BE2C (cell line): ENCODE measurements around the gene TGFBR2.

Experiments
- DNase-seq: peaks from one replicate; pipeline ENCODE4 v3.0.0-alpha.2; 2020
- H3K27me3 ChIP-seq: fragments of 250-450 bp; sonication (Bioruptor Pico); 2 replicates; pipeline ENCODE4 v1.5.1; 2020; ENCODE audit warnings: mild to moderate bottlenecking
- H3K36me3 ChIP-seq: fragments of 250-450 bp; sonication (Bioruptor Pico); 2 replicates; pipeline ENCODE4 v1.5.1; 2020; ENCODE audit warnings: mild to moderate bottlenecking
- H3K4me1 ChIP-seq: fragments of 250-450 bp; sonication (Bioruptor Pico); 2 replicates; pipeline ENCODE4 v1.5.1; 2020
- H3K4me3 ChIP-seq: 2 replicates; pipeline ENCODE4 v1.5.1; 2011; ENCODE audit warnings: low read depth, low read length
- H3K9me3 ChIP-seq: fragments of 250-450 bp; sonication (Bioruptor Pico); 2 replicates; pipeline ENCODE4 v1.5.1; 2020
- TF ChIP-seq, protein P1 (sequence below): IDR thresholded peaks from 2 replicates; pipeline ENCODE4 v1.5.1; 2012; ENCODE audit warnings: mild to moderate bottlenecking, low read depth, low read length

Gene TGFBR2

DNA sequence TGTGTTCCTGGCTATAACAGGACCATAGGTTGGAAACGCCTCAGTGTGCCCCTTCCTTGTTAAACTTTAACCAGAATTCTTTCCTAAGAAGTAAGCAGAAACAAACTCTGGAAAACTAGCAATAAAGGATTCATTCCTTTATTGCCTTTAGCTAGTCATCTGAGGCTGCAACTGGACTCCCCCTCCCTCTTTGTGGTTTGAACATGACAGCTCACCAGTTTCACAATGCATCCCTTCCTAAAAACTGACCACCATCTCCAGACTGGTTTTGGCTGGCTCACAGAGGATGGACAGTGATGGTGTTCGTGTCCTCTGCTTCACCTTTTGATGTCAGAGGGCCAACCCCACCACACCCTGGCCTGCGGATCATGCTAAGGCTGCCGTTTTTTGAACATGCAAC, 27.9 kb upstream of the TGFBR2 start:
- H3K27me3 ChIP-seq, result no peaks in the 10 kb centered on the region
- no peak for DNase-seq
- H3K4me1 ChIP-seq, result no peaks in the 10 kb centered on the region
- no peaks in the 10 kb centered on the region for H3K9me3 ChIP-seq
- no peaks in the 10 kb centered on the region for H3K36me3 ChIP-seq
- TF ChIP-seq, protein P1, sequence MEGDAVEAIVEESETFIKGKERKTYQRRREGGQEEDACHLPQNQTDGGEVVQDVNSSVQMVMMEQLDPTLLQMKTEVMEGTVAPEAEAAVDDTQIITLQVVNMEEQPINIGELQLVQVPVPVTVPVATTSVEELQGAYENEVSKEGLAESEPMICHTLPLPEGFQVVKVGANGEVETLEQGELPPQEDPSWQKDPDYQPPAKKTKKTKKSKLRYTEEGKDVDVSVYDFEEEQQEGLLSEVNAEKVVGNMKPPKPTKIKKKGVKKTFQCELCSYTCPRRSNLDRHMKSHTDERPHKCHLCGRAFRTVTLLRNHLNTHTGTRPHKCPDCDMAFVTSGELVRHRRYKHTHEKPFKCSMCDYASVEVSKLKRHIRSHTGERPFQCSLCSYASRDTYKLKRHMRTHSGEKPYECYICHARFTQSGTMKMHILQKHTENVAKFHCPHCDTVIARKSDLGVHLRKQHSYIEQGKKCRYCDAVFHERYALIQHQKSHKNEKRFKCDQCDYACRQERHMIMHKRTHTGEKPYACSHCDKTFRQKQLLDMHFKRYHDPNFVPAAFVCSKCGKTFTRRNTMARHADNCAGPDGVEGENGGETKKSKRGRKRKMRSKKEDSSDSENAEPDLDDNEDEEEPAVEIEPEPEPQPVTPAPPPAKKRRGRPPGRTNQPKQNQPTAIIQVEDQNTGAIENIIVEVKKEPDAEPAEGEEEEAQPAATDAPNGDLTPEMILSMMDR, result no peak
- no peak overlapping the region for H3K4me3 ChIP-seq

DNA sequence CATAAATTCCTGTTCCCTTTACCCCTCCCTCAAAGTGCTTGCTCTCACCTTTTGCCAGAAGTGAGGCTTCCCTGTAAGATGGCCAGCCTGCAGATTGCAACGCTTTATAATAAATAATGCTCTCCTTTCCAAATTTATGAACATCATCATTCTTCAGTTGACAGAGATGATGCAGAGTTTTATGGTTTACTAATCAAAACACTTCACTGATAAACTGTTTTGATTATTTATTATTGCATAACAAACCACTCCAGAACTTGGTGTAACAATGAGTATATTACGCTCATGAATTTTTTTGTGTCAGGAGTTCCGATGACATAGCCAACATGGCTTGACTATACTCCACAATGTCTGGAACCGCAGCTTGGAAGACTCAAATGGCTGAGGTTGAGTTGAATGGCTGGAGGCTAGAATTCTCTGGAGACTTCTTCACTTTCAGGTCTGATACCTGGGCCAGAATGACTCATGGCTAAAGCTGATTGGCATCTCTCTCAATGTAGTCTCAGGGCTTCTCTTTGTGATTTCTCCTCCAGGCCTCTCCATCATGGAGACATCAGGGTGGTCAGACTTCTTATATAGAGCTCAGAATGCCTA, 27.3 kb upstream of the TGFBR2 start:
- no peaks in the 10 kb centered on the region for H3K9me3 ChIP-seq
- TF ChIP-seq, protein P1, result no peak
- H3K4me1 ChIP-seq, result no peaks in the 10 kb centered on the region
- no peak for DNase-seq
- H3K36me3 ChIP-seq, result no peaks in the 10 kb centered on the region
- no peak overlapping the region for H3K4me3 ChIP-seq
- H3K27me3 ChIP-seq, result no peaks in the 10 kb centered on the region

DNA sequence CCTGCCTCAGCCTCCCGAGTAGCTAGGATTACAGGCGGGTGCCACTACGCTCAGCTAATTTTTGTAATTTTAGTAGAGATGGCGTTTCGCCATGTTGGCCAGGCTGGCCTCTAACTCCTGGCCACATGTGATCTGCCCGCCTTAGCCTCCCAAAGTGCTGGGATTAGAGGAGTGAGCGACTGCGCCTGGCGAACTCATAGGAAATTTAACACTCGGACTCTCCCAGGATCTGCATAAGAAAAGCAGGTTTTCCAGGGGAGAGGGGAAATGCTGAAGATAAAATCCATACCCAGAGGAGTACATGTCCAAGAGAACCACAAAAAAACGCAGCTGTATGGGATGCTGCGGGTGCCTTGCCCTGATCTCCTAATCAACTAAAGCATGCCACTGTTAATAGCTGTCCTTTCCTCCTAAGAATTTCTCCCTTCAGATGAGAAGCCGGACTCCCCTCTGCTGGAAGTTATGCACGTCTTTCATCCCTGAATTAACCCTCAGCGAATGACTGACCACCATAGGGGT, 25.3 kb upstream of the TGFBR2 start:
- TF ChIP-seq, protein P1, result no peak
- H3K9me3 ChIP-seq, result no peaks in the 10 kb centered on the region
- DNase-seq, result no peak

DNA sequence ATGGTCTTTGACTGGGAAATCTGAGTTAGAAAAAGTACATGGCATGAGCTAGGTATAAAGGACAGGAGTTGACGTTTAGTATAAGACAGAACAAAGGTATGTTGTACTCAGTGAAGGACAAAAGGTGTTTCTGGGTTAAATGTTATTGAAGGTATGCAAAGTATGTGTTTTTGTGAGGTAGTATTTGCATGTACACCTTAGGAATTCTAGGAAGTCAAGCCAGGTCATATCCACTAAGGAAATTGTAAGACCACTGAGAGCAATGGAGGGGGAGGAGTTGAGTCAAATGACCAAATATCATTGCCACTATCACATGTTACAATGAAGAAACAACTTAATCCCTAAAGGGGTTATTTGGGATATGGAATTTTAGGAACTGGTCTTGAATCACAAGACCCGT, 24.4 kb upstream of the TGFBR2 start:
- Histone ChIP-seq H3K27me3 (no peaks in the 10 kb centered on the region), H3K9me3 (no peaks in the 10 kb centered on the region), H3K4me3 (no peak overlapping the region), H3K4me1 (no peaks in the 10 kb centered on the region), H3K36me3 (no peaks in the 10 kb centered on the region)
- TF ChIP-seq, protein P1, result no peak
- no peak for DNase-seq

More for the DNA sequence above, 25.3 kb upstream of the TGFBR2 start:
- Histone ChIP-seq H3K36me3 (no peaks in the 10 kb centered on the region), H3K4me1 (no peaks in the 10 kb centered on the region), H3K4me3 (no peak overlapping the region), H3K27me3 (no peaks in the 10 kb centered on the region)

DNA sequence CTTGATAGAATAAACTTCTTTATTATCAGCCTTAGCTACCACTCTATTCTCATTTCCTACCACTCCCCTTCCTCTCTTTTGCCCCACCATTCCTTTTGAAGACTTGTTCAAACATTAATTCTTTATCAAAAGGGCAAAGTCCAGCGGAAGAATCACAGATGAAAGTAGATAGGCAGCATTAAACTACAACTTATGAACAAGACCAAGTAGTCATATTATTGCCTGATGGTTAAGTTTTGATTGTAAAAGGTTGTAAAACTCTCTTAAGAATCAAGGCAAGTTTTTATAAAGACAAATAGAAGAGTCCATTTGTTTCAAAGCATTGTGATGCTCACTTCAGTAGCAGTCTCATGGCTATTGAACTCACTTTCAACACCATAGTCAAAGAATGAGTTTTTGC, 22.4 kb upstream of the TGFBR2 start:
- Histone ChIP-seq H3K4me1 (no peaks in the 10 kb centered on the region), H3K9me3 (no peaks in the 10 kb centered on the region), H3K36me3 (no peaks in the 10 kb centered on the region), H3K27me3 (no peaks in the 10 kb centered on the region), H3K4me3 (no peak overlapping the region)
- TF ChIP-seq, protein P1, result no peak
- DNase-seq, result no peak

DNA sequence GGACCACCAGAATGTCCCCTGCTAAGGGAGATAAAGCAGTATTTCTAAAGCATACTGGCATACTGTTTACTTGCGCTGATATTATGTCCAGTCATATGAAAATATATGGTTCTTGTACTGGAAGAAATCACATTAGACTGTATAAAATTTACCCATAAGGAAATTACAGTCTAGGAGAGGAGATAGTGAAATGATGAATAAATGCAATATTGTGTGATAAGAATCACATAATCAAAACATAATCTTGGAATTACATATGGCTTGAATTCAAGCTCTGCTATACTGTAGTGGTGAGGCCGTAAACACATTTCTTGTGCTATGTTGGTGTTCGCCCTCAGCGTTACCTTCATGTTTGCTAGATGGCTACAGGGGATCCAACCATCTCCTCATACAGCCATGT, 20.7 kb upstream of the TGFBR2 start:
- Histone ChIP-seq H3K27me3 (no peaks in the 10 kb centered on the region), H3K4me1 (no peaks in the 10 kb centered on the region), H3K4me3 (no peak overlapping the region), H3K36me3 (no peaks in the 10 kb centered on the region), H3K9me3 (no peaks in the 10 kb centered on the region)
- DNase-seq, result no peak
- TF ChIP-seq, protein P1, result no peak
